ENCODE results near the gene TSPAN5. TPM values are rescaled to one million over a fixed set of nuclear protein-coding genes. Genes with fewer than 3 reads are reported as not detected.

TSPAN5 gene
- total RNA-seq, 6 experiments from 2014 or later, result 59.6 to 75.4 (median 67.6) TPM

DNA sequence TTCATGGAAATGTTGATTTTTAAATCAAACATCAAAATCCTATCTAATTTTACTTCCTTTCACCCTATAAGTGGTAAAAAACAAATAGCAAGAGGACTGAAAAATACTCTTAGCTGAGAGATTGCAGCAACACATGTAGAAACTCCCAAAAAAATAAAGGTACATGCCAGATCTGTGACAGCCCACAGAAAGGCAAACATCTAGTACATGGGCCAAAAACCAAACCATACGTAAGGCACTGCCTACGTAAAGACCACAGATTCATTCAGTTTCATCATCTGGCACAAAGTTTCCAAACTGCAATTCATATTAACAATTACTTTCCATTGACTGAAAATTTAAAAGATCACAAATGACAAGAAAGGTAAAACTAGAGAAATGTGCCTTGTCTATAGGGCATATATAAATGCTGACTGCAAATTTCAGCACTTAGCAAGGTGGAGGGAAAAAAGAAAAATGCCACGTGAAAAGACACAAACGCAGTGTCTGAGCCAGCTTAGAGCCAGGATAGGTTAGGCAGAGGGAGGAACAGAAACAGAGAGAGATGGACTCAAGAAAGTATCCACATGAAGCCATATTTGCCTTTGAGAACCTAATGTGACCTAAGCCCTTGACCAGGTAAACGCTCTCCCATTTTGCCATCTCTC is 88.1 kb downstream of the TSPAN5 start:
- H3K4me3 Mint-ChIP-seq, result no peak overlapping the region
- H3K36me3 Mint-ChIP-seq (ENCODE audit: low read depth), result peaks cover 37% of the 10 kb centered on the region
- H3K9me3 Mint-ChIP-seq, result no peaks in the 10 kb centered on the region
- H3K4me1 Mint-ChIP-seq (ENCODE audit: low read depth), result peaks cover 64% of the 10 kb centered on the region
- peaks cover 4% of the 10 kb centered on the region; the same call in 1 of the 2 replicates for H3K27me3 Mint-ChIP-seq (ENCODE audit: insufficient read depth)
- DNase-seq, result no peak
- H3K27ac Mint-ChIP-seq, result no peak overlapping the region
- TF ChIP-seq CTCF (IDR thresholded peaks at IDR 0.05), result no peak

GRCh38 chr4:98568941-98569663 is 89.3 kb downstream of the TSPAN5 start:
- H3K9me3 Mint-ChIP-seq, result no peaks in the 10 kb centered on the region
- H3K27ac Mint-ChIP-seq, result peak overlapping the region; percentile 64
- peaks cover 62% of the 10 kb centered on the region for H3K4me1 Mint-ChIP-seq (ENCODE audit: low read depth)
- peak overlapping the region; percentile 19 for H3K4me3 Mint-ChIP-seq
- no peak for DNase-seq
- H3K36me3 Mint-ChIP-seq (ENCODE audit: low read depth), result peaks cover 28% of the 10 kb centered on the region
- peaks cover 4% of the 10 kb centered on the region; the same call in 1 of the 2 replicates for H3K27me3 Mint-ChIP-seq (ENCODE audit: insufficient read depth)
- TF ChIP-seq CTCF (IDR thresholded peaks at IDR 0.05), result no peak

- TF ChIP-seq CTCF (IDR thresholded peaks at IDR 0.05), result no peak
- H3K27me3 Mint-ChIP-seq (ENCODE audit: insufficient read depth), result peaks cover 4% of the 10 kb centered on the region
- no peak for DNase-seq
- peaks cover 25% of the 10 kb centered on the region for H3K36me3 Mint-ChIP-seq (ENCODE audit: low read depth)
- peak overlapping the region; percentile 12 for H3K27ac Mint-ChIP-seq
- H3K9me3 Mint-ChIP-seq, result no peaks in the 10 kb centered on the region
- H3K4me3 Mint-ChIP-seq, result no peak overlapping the region
- peaks cover 58% of the 10 kb centered on the region for H3K4me1 Mint-ChIP-seq (ENCODE audit: low read depth)
Measured at GRCh38 chr4:98567611-98568010, 90.8 kb downstream of the TSPAN5 start.

DNA sequence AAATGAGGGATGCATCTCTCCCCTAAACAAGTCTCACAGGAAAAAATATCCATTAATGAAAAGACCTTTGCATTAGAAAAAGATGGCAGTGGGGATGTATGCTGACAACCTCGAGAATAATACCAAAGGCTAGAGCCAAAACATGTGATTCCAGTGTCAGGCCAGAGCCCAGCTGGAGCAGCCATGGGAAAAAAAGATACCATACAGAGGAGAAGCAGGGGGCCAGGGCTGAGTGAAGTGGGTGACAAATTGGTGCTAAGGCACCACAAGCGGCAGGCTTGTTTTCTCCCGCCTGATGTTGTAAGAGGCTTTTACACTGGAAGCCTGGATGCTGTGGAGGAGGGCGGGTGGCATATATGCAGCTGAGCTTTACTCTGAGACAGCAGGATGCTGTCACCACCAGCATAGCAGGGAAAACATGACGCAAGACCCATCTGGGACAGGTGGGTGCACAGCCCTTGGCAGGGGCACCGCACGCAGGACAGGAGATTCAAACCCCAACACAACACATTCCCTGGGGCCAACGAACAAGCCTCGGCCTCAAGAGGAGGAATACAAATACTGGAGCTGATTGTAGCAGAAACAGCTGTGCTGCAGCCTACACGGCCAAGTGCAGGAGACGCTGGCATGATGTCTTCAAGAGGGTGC is 91.9 kb downstream of the TSPAN5 start:
- Mint-ChIP-seq H3K4me1 (ENCODE audit: low read depth) (peaks cover 66% of the 10 kb centered on the region), H3K27me3 (ENCODE audit: insufficient read depth) (peaks cover 5% of the 10 kb centered on the region), H3K9me3 (no peaks in the 10 kb centered on the region), H3K36me3 (ENCODE audit: low read depth) (peaks cover 34% of the 10 kb centered on the region), H3K4me3 (no peak overlapping the region), H3K27ac (peak overlapping the region; percentile 12; the same call in 1 of the 2 replicates)
- no peak for TF ChIP-seq CTCF (IDR thresholded peaks at IDR 0.05)
- no peak for DNase-seq

GRCh38 chr4:98565681-98566301 is 92.6 kb downstream of the TSPAN5 start:
- H3K4me1 Mint-ChIP-seq (ENCODE audit: low read depth), result peaks cover 72% of the 10 kb centered on the region
- no peak for TF ChIP-seq CTCF (IDR thresholded peaks at IDR 0.05)
- H3K4me3 Mint-ChIP-seq, result no peak overlapping the region
- no peak for DNase-seq
- H3K36me3 Mint-ChIP-seq (ENCODE audit: low read depth), result peaks cover 37% of the 10 kb centered on the region
- no peaks in the 10 kb centered on the region for H3K9me3 Mint-ChIP-seq
- H3K27me3 Mint-ChIP-seq (ENCODE audit: insufficient read depth), result peaks cover 6% of the 10 kb centered on the region
- peak overlapping the region; percentile 42 for H3K27ac Mint-ChIP-seq

Measured in HFFc6 (cell line).